Mucosa of descending colon (tissue), 3 donors: ENCODE results near the gene RAB6D. TPM values are rescaled to one million over a fixed set of nuclear protein-coding genes. Genes with fewer than 3 reads are reported as not detected.
"Not testable (repeated sequence)": the region's sequence is repeated elsewhere in the genome, so short reads cannot be mapped to it uniquely, and the experiment has no call there.

Source experiments
- ATAC-seq: fragments of 200-7000 bp; cut with Tn5 transposase; one replicate; pipeline ENCODE4 v1.9.1; 2020; ENCODE audit warnings: mild to moderate bottlenecking, moderate library complexity
- DNase-seq, 3 donors: peaks; one replicate each; pipeline ENCODE4 v3.0.0-alpha.2; 2020
- H3K36me3 ChIP-seq: fragments of 200-600 bp; one replicate; pipeline ENCODE4 v1.8.0; 2021; ENCODE audit warnings: low read depth, mild to moderate bottlenecking
- H3K4me1 ChIP-seq: fragments of 200-600 bp; one replicate; pipeline ENCODE4 v1.8.0; 2021; ENCODE audit warnings: low read depth, mild to moderate bottlenecking
- H3K4me3 ChIP-seq: fragments of 200-600 bp; one replicate; pipeline ENCODE4 v1.8.0; 2021; ENCODE audit warnings: mild to moderate bottlenecking
- H3K9me3 ChIP-seq: fragments of 200-600 bp; one replicate; pipeline ENCODE4 v1.8.0; 2021; ENCODE audit warnings: mild to moderate bottlenecking
- intact Hi-C, 2 donors: fragments of 100-400 bp; cut with DNase I in 1 of 2; cut with micrococcal nuclease in 1 of 2; formaldehyde crosslinking; loops; one replicate each; pipeline versions ENCODE4 v1.11.0 to v1.11.1; 2022; cut with DNase I, micrococcal nuclease
- total RNA-seq, 3 donors: library from RNA; stranded (reverse); fragmentation: NEBNext Ultra II Directional in 2 of 3; extraction: Animal tissue kit (Norgen Biotek cat#: 25700) in 2 of 3; gene quantifications; one replicate each; pipeline versions ENCODE4 v1.2.1 to v1.2.4, GENCODE V29; 2021 to 2023
- TF ChIP-seq, protein P1 (sequence below): fragments of 200-600 bp; IDR thresholded peaks from one replicate; pipeline ENCODE4 v1.8.0; 2022; ENCODE audit warnings: antibody characterized with exemption, mild to moderate bottlenecking
- donor health status: DM: no; HTN: no; CAD: no; lungs with moderate emphysema.
- donor health status: DM: no; HTN: no; CAD: no.
- donor health status: DM: no; HTN: yes; CAD: no.

The RAB6D gene
- total RNA-seq, 3 donors from 2014 or later, result 1.0 to 4.3 (median 1.8) TPM

DNA sequence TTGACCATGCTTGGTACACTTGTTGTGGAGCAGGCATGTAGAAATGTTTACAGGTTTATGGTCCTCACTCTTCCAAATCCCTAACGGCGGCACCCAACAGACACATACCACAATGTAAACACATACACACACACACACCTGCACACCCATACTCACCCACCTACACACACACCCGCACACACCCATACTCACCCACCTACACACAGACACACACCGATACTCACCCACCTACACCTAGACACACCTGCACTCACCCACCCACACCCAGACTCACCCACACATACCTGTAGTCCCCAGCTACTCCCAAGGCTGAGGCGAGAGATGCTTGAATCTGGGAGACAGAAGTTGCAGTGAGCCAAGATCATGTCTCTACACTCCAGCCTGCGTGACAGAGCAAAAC lies 1.5 kb upstream of the RAB6D start:
- ATAC-seq (no peak), DNase-seq (no peak)
- Histone ChIP-seq H3K4me3 (no peak overlapping the region), H3K4me1 (peaks cover 4% of the 10 kb centered on the region), H3K9me3 (no peaks in the 10 kb centered on the region), H3K36me3 (no peaks in the 10 kb centered on the region)
- TF ChIP-seq, protein P1, sequence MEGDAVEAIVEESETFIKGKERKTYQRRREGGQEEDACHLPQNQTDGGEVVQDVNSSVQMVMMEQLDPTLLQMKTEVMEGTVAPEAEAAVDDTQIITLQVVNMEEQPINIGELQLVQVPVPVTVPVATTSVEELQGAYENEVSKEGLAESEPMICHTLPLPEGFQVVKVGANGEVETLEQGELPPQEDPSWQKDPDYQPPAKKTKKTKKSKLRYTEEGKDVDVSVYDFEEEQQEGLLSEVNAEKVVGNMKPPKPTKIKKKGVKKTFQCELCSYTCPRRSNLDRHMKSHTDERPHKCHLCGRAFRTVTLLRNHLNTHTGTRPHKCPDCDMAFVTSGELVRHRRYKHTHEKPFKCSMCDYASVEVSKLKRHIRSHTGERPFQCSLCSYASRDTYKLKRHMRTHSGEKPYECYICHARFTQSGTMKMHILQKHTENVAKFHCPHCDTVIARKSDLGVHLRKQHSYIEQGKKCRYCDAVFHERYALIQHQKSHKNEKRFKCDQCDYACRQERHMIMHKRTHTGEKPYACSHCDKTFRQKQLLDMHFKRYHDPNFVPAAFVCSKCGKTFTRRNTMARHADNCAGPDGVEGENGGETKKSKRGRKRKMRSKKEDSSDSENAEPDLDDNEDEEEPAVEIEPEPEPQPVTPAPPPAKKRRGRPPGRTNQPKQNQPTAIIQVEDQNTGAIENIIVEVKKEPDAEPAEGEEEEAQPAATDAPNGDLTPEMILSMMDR, result no peak
- intact Hi-C loops, result no loop called here

DNA sequence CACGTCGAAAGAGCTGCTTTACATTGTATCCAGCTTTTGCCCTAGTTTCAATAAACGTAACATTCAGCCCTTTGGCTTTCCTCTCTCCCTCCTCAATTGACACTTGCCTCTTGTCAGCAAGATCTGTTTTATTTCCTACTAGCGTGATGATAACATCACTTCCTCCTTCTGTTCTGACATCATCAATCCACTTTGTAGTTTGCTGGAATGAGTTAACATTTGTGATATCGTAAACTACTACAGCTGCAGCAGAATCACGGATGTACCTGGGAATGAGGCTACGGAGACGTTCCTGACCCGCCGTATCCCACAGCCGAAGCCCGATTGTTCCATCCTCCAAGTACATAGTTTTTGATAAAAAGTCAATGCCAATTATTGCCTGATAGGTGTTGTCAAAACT lies 755 bp downstream of the RAB6D start:
- H3K4me3 ChIP-seq, H3K4me1 ChIP-seq, H3K36me3 ChIP-seq, DNase-seq, H3K9me3 ChIP-seq, intact Hi-C loops: not testable (repeated sequence)
- peak; percentile 85 for ATAC-seq

DNA sequence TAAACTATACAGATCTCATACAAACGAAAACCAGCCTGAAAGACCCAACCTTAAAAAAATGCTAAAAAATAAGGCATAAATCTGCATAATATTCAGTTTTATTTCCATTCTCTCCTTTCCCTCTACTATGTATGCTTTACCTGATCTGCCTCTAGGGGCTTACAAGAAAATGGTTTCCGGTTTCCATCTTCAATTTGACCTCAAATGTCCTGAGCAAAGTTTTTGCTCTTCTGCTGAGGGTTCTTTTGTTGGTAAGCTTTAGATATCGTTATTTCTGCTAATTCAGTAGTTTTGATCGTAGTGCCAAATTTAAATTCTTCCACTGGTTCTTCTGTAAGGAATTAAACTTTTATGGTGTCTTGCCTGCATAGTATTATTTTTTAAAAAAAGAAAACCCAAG lies 2.2 kb downstream of the RAB6D start:
- H3K4me1 ChIP-seq, H3K9me3 ChIP-seq, DNase-seq, ATAC-seq, H3K4me3 ChIP-seq, H3K36me3 ChIP-seq, intact Hi-C loops: not testable (repeated sequence)

DNA sequence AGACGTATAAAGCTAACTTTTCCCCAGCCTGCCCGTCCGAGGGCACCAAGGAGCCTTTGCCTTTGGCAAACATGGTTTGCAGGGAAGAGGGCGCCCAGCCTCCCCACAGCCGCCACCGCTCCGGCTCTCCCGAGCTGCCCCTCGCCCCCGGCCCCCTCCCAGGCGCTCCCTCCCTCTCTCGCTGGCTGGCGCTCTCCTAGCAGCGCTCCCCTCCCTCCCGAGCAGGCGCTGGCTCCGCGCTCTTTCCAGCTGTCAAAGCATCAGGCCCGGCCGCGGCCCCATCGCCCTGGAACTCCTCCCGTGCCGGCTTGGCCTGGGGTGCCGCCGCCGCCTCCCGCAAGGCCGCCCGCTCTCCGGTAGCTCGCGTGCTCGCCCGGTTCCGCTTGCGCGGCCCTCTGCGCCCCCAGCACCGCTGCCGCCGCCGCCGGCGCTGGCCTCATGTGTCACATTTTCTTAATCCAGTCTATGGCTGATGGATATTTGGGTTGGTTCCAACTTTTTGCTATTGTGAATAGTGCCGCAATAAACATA lies 10.7 kb downstream of the RAB6D start:
- DNase-seq, intact Hi-C loops, H3K9me3 ChIP-seq, H3K4me3 ChIP-seq, ATAC-seq, H3K4me1 ChIP-seq, H3K36me3 ChIP-seq: not testable (repeated sequence)

DNA sequence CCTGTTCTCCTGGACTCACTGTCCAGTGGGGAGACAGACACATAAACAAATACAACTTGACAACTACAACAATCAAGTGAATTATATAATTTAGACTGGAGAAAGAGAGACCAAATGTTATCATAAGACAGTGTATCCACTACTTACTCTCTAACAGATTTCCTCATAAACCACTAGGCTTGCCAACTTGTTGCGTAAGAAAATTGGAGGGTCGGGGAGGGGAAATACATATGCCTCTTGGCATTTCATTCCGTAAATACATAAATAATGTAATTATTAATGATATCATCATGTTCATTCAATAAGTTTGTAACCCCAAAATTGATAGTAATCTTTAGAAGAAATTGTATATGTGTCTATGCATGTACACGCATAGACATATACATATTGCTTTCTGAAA lies 14.9 kb downstream of the RAB6D start:
- ATAC-seq, result no peak
- Histone ChIP-seq H3K4me1 (no peaks in the 10 kb centered on the region), H3K4me3 (no peak overlapping the region), H3K36me3 (no peaks in the 10 kb centered on the region), H3K9me3 (no peaks in the 10 kb centered on the region)
- intact Hi-C loops, result no loop called here
- TF ChIP-seq, protein P1, result no peak
- DNase-seq, result no peak

DNA sequence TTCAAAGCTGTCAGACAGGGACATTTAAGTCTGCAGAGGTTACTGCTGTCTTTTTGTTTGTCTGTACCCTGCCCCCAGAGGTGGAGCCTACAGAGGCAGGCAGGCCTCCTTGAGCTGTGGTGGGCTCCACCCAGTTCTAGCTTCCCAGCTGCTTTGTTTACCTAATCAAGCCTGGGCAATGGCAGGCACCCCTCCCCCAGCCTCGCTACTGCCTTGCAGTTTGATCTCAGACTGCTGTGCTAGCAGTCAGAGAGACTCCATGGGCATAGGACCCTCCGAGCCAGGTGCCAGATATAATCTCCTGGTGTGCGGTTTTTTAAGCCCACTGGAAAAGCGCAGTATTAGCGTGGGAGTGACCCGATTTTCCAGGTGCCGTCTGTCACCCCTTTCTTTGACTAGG lies 16.9 kb downstream of the RAB6D start:
- DNase-seq, result peak in 1 of 3 donors; percentile 17
- ATAC-seq, result not testable (repeated sequence)

DNA sequence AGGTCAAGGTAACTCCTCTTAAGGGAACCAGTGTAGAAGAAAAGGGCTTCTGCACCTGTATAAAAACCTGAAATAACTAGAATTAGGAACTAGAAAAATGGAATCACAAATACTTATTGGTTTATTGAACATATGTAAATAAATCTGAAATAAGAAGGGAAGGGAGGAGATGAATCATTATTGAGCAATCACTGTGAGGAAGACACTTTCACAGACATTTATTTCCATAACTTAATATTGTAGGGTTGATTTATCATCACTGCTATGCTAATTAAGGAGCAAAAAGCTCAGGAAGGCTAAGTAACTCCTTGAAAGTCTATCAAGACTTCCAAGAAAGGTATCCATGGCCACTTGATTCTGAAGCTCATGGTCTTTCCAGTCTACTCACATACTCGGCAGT lies 24.7 kb downstream of the RAB6D start:
- ATAC-seq, DNase-seq, H3K9me3 ChIP-seq, H3K36me3 ChIP-seq, H3K4me1 ChIP-seq, H3K4me3 ChIP-seq, intact Hi-C loops: not testable (repeated sequence)

More for the DNA sequence above, 16.9 kb downstream of the RAB6D start:
- H3K4me3 ChIP-seq, H3K36me3 ChIP-seq, intact Hi-C loops, H3K9me3 ChIP-seq, H3K4me1 ChIP-seq: not testable (repeated sequence)

DNA sequence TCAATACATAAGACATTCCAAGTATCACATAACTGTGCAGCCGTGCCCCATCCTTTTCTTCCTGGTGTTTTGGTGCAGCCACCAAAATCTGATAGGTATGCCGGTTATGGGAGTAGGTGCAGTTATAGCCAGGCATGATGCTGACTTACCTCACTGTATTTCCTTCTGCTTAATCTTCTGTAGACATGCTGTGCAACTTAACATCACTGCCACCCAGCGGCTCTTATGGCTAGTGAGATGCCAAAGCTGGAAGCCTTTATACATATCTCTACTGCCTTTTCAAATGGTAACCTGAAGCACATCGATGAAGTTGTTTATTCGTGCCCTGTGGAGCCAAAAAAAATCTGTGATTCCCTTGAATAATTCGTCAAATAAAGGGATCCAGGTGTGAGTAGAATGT lies 28.6 kb downstream of the RAB6D start:
- H3K4me3 ChIP-seq, H3K4me1 ChIP-seq, ATAC-seq, intact Hi-C loops, H3K9me3 ChIP-seq, H3K36me3 ChIP-seq: not testable (repeated sequence)
- DNase-seq, result peak in 2 of 3 donors; percentile 29 to 64

DNA sequence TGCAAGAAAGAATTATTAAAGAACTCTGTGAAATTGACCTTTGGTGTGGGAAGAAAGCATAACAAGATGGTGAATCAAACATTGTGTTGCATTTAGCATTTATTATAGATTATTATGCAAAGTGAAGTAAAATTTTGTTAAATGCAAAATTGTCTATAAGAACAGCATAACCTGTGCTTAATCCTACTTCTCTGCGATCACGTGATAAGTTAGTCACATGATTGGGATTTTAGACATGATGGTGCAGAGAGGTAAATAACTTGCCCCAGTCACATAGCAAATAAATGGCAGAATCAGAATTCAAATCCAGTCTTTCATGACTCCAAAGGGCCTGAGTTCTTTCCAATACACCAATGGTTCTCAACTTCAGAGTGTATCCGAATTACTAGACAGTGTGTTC lies 31.3 kb downstream of the RAB6D start:
- H3K4me3 ChIP-seq, H3K36me3 ChIP-seq, H3K4me1 ChIP-seq, DNase-seq, ATAC-seq, intact Hi-C loops, H3K9me3 ChIP-seq: not testable (repeated sequence)

DNA sequence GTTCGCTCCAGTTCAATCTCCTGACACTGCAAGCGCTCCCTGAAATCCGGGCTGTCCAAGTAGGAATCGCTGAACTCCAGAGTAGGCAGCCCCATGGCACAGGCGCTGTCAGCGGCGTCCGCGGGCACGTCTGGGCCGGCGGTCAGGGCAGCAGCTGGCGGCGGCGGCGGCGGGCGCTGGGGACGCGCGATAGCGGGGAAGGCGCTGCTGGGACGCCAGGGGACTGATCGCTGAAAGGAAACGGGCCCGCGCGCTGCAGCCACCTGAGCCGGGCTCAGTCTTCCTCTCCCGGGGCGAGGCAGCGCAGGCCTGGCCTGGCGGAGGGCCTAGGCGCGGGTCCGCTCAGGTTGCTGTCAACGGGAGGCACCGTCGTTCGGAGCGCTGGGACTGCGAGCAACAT lies 33.0 kb downstream of the RAB6D start:
- intact Hi-C loops, result not testable (repeated sequence)
- ATAC-seq, result peak; percentile 13

More for the DNA sequence above, 33.0 kb downstream of the RAB6D start:
- H3K36me3 ChIP-seq, H3K4me3 ChIP-seq, H3K4me1 ChIP-seq, H3K9me3 ChIP-seq: not testable (repeated sequence)
- DNase-seq, result peak in 1 of 3 donors; percentile 6
